SK-N-SH (cell line): ENCODE data around the gene SPAG9. TPM values are rescaled to one million over a fixed set of nuclear protein-coding genes. Genes with fewer than 3 reads are reported as not detected.

Experiments
- CTCF ChIA-PET: fragments of 300-600, 350-600 bp; formaldehyde crosslinking; extraction: SDS; loops from one replicate; lab custom pipeline; 2021; lab: Yijun Ruan, JAX
- POLR2A ChIA-PET: fragments of 350-600 bp; sonication (Branson Sonifier 250); formaldehyde crosslinking; extraction: SDS; loops from one replicate; lab custom pipeline; 2020; ENCODE audit warnings: antibody characterized with exemption, inconsistent platforms; lab: Yijun Ruan, JAX
- DNase-seq: peaks from one replicate; pipeline ENCODE4 v3.0.0; 2012
- H2AFZ ChIP-seq: fragments of 200-600 bp; sonication (generic); 2 replicates; pipeline ENCODE4 v1.8.1; 2016; ENCODE audit warnings: antibody characterized with exemption, mild to moderate bottlenecking, low read depth
- H3F3A ChIP-seq: fragments of 200-600 bp; sonication (generic); replicated peaks from 2 replicates; pipeline ENCODE3; 2016; ENCODE audit warnings: antibody characterized with exemption, mild to moderate bottlenecking; ENCODE audit not compliant: insufficient read depth
- H3K27ac ChIP-seq, 2 experiments: fragments of 200-500 bp in 1 of 2; fragments of 200-600 bp in 1 of 2; sonication (Bioruptor generic) in 1 of 2; sonication (generic), shearing (Covaris generic) in 1 of 2; 2 replicates each; pipeline versions ENCODE4 v1.5.1 to v1.6.1; 2014 to 2016; ENCODE audit warnings: low read depth in 2 of 2, inconsistent platforms in 1 of 2, low read length in 1 of 2, mild to moderate bottlenecking in 1 of 2, mixed read lengths in 1 of 2
- H3K27me3 ChIP-seq: fragments of 200-600 bp; sonication (generic), shearing (Covaris generic); 2 replicates; pipeline ENCODE4 v1.6.1; 2016; ENCODE audit warnings: mixed run types; ENCODE audit not compliant: insufficient read depth
- H3K36me3 ChIP-seq, 2 experiments: fragments of 200-500 bp in 1 of 2; fragments of 200-600 bp in 1 of 2; sonication (Bioruptor generic) in 1 of 2; sonication (generic) in 1 of 2; replicated peaks in 1 of 2; 2 replicates each; pipeline versions ENCODE3 to v1.5.1; 2014 to 2016; ENCODE audit warnings: low read length in 1 of 2, mild to moderate bottlenecking in 1 of 2; ENCODE audit not compliant: insufficient read depth in 2 of 2, control insufficient read depth in 1 of 2
- H3K4me1 ChIP-seq, 2 experiments: fragments of 200-500 bp in 1 of 2; fragments of 200-600 bp in 1 of 2; sonication (Bioruptor generic) in 1 of 2; sonication (generic), shearing (Covaris generic) in 1 of 2; 2 replicates each; pipeline versions ENCODE4 v1.5.1 to v1.6.1; 2014 to 2016; ENCODE audit warnings: low read depth in 1 of 2, low read length in 1 of 2, mixed run types in 1 of 2; ENCODE audit not compliant: insufficient read depth in 2 of 2, control insufficient read depth in 1 of 2
- H3K4me2 ChIP-seq: fragments of 200-600 bp; sonication (generic), shearing (Covaris generic); 2 replicates; pipeline ENCODE4 v1.6.1; 2017; ENCODE audit warnings: mixed run types
- H3K4me3 ChIP-seq, 2 experiments: fragments of 200-500 bp in 1 of 2; fragments of 200-600 bp in 1 of 2; sonication (Bioruptor generic) in 1 of 2; sonication (generic), shearing (Covaris generic) in 1 of 2; 2 replicates each; pipeline versions ENCODE4 v1.5.1 to v1.8.1; 2014 to 2016; ENCODE audit warnings: low read depth in 2 of 2, inconsistent platforms in 1 of 2, low read length in 1 of 2, mild to moderate bottlenecking in 1 of 2, mixed read lengths in 1 of 2, moderate library complexity in 1 of 2
- H3K79me2 ChIP-seq: fragments of 200-600 bp; sonication (generic); 2 replicates; pipeline ENCODE4 v1.8.1; 2017; ENCODE audit warnings: mild to moderate bottlenecking; ENCODE audit not compliant: insufficient read depth
- H3K9ac ChIP-seq: fragments of 200-600 bp; sonication (generic); 2 replicates; pipeline ENCODE4 v1.6.1; 2017; ENCODE audit warnings: mixed run types
- H3K9me2 ChIP-seq: fragments of 200-600 bp; sonication (generic); 2 replicates; pipeline ENCODE4 v1.6.1; 2017; ENCODE audit warnings: mixed run types
- H3K9me3 ChIP-seq: fragments of 200-600 bp; sonication (generic); 2 replicates; pipeline ENCODE4 v1.6.1; 2017; ENCODE audit warnings: mixed run types, mild to moderate bottlenecking, moderate library complexity
- H4K20me1 ChIP-seq: fragments of 200-600 bp; sonication (generic); 2 replicates; pipeline ENCODE4 v1.6.1; 2017; ENCODE audit warnings: mild to moderate bottlenecking, mixed run types; ENCODE audit not compliant: insufficient read depth
- EZH2phosphoT487 ChIP-seq: fragments of 200-600 bp; sonication (generic); IDR thresholded peaks from 2 replicates; pipeline ENCODE4 v1.6.1; 2017; ENCODE audit warnings: low read depth, mixed run types, mild to moderate bottlenecking, antibody characterized with exemption, moderate library complexity, borderline replicate concordance
- FOSL2 ChIP-seq: IDR thresholded peaks from 2 replicates; pipeline ENCODE4 v1.4.0; 2012; ENCODE audit warnings: low read depth, mild to moderate bottlenecking, moderate library complexity, borderline replicate concordance
- FOXM1 ChIP-seq: IDR thresholded peaks from 2 replicates; pipeline ENCODE4 v1.4.0; 2012; ENCODE audit warnings: low read depth, mild to moderate bottlenecking
- GABPA ChIP-seq: IDR thresholded peaks from 2 replicates; pipeline ENCODE4 v1.4.0; 2012; ENCODE audit warnings: low read depth, mild to moderate bottlenecking
- IRF3 ChIP-seq: fragments of 150-350 bp; IDR thresholded peaks from 2 replicates; pipeline ENCODE4 v1.6.1; 2016; ENCODE audit warnings: mild to moderate bottlenecking, low read depth, low read length
- MAX ChIP-seq: IDR thresholded peaks from 2 replicates; pipeline ENCODE4 v1.4.0; 2012; ENCODE audit warnings: low read depth
- MXI1 ChIP-seq: IDR thresholded peaks from 2 replicates; pipeline ENCODE4 v1.6.1; 2012; ENCODE audit warnings: mild to moderate bottlenecking, low read depth, low read length, improper control_type of control experiment
- NRF1 ChIP-seq: IDR thresholded peaks from 2 replicates; pipeline ENCODE4 v1.6.1; 2012; ENCODE audit warnings: low read depth, mild to moderate bottlenecking, low read length
- PBX3 ChIP-seq: IDR thresholded peaks from 2 replicates; pipeline ENCODE4; 2012
- RAD21 ChIP-seq: IDR thresholded peaks from 2 replicates; pipeline ENCODE4 v1.6.1; 2012; ENCODE audit warnings: mild to moderate bottlenecking, low read length
- RCOR1 ChIP-seq: fragments of 150-350 bp; IDR thresholded peaks from 2 replicates; pipeline ENCODE4 v1.6.1; 2017; ENCODE audit warnings: antibody characterized with exemption, low read length
- RFX5 ChIP-seq: IDR thresholded peaks from 2 replicates; pipeline ENCODE4 v1.6.1; 2012; ENCODE audit warnings: mild to moderate bottlenecking, improper control_type of control experiment, low read length
- RXRA ChIP-seq: IDR thresholded peaks from 2 replicates; pipeline ENCODE4 v1.4.0; 2012; ENCODE audit warnings: low read depth, mild to moderate bottlenecking, borderline replicate concordance
- SMC3 ChIP-seq: IDR thresholded peaks from 2 replicates; pipeline ENCODE4 v1.6.1; 2012; ENCODE audit warnings: low read depth, low read length, improper control_type of control experiment
- TEAD4 ChIP-seq: IDR thresholded peaks from 2 replicates; pipeline ENCODE4 v1.4.0; 2012; ENCODE audit warnings: mild to moderate bottlenecking, borderline replicate concordance; ENCODE audit not compliant: insufficient read depth
- YY1 ChIP-seq: IDR thresholded peaks from 2 replicates; pipeline ENCODE4 v1.4.0; 2012; ENCODE audit warnings: low read depth, mild to moderate bottlenecking
- ZBTB33 ChIP-seq: IDR thresholded peaks from 2 replicates; pipeline ENCODE4 v1.4.0; 2012; ENCODE audit warnings: low read depth, borderline replicate concordance
- WGBS: methylation state at CpG from one replicate; pipeline ENCODE4 v1.1.6; 2017; ENCODE audit warnings: low lambda C conversion rate; 5-methylcytosine and 5-hydroxymethylcytosine counted together
- polyA plus RNA-seq, 3 experiments: library from polyadenylated mRNA; depleted of rRNA; stranded (reverse); fragments of >200 nt; gene quantifications; 2 replicates each; pipeline ENCODE4 v1.2.3, GENCODE V29; 2012

The SPAG9 gene
- polyA plus RNA-seq, 1 of the 3 experiments (the other 2 are of a cell fraction) = 32.1 TPM

DNA sequence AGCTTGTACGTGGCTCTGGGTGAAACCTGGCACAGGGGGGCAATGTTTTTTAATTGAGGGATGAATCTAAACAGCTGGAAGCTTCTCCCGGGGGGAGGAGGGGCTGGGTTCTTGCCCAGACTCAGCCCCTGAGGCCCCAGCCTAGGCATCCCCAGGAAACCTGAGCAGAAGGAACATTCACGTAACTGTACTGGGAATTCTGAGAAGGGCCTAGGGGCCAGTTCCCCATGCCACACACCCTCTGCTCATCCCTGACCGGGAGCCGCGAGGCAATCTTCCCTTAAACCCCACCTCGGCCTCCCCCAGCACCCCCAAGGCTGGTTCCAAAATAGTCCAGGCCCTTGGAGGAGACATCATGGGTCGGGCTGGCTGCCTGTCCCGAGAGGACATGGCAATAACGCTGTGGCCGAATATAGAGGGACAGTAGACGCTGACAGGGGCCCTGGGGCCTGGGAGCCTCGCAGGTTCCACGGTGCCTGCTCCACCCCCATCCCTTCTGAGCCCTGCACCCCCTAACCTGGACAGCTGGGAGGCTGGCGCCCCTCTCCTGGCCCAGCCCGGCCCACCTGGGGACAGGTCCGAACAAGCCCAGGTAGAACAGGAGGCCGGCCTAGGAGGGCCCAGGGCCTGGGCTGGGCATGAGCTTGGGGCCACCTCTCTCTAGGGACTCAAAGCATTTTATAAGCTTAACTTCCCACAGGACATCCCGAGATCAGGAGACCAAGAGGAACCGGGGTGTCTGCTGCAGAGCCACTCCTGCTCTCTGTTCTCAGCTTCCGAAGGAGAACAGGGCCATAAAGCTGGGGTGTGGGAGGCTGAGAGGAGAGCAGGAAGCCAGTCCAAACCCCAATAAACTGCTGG is 171.3 kb downstream of the SPAG9 start:
- CTCF ChIA-PET = interaction anchor here (0.6 to 16.9 kb wide), 27 partner anchors 7 to 1303 kb away, joined by 3 to 820 read pairs (median 5); partner anchors contain the start of gene TOB1
- peak overlapping the region; percentile 81 to 82 for H3K27ac ChIP-seq
- 86% methylated on average over 17 of the region's 21 CpGs for WGBS
- no peaks in the 10 kb centered on the region for H3K9me3 ChIP-seq
- no peaks in the 10 kb centered on the region for H3K9me2 ChIP-seq
- no peak for TF ChIP-seq RXRA
- TF ChIP-seq YY1 = no peak
- no peak for TF ChIP-seq SMC3
- no peak for TF ChIP-seq ZBTB33
- H3K4me3 ChIP-seq = no peak overlapping the region
- peaks cover 11% of the 10 kb centered on the region for H3F3A ChIP-seq
- no peaks in the 10 kb centered on the region for H3K27me3 ChIP-seq
- peak overlapping the region; percentile 42; the same call in 1 of the 2 replicates for H3K4me2 ChIP-seq
- no peaks in the 10 kb centered on the region for H4K20me1 ChIP-seq
- no peaks in the 10 kb centered on the region for H3K36me3 ChIP-seq
- DNase-seq = no peak
- peaks cover 37 to 76% of the 10 kb centered on the region in 2 experiments for H3K4me1 ChIP-seq
- H3K79me2 ChIP-seq = no peaks in the 10 kb centered on the region
- H2AFZ ChIP-seq = peak overlapping the region; percentile 71
- peak overlapping the region; percentile 28; the same call in 1 of the 2 replicates for H3K9ac ChIP-seq
- POLR2A ChIA-PET = interaction anchor here (0.6 to 15.4 kb wide), 9 partner anchors 18 to 97 kb away, joined by 3 to 609 read pairs (median 7); partner anchors contain the start of gene TOB1

GRCh38 chr17:50948711-50949110 is 172.0 kb downstream of the SPAG9 start:
- DNase-seq = no peak
- Histone ChIP-seq H3K79me2 (no peaks in the 10 kb centered on the region), H3K4me1 (peaks cover 30 to 76% of the 10 kb centered on the region in 2 experiments; a peak in 3 of 4 replicates), H3K9ac (no peak overlapping the region), H3K36me3 (no peaks in the 10 kb centered on the region), H3K9me3 (no peaks in the 10 kb centered on the region), H3K27me3 (no peaks in the 10 kb centered on the region), H3K27ac (peak overlapping the region; percentile 81 to 82; a peak in 3 of 4 replicates), H3K4me3 (no peak overlapping the region), H4K20me1 (no peaks in the 10 kb centered on the region), H3F3A (peaks cover 11% of the 10 kb centered on the region), H3K9me2 (no peaks in the 10 kb centered on the region), H3K4me2 (no peak overlapping the region), H2AFZ (no peak overlapping the region; the same call in 1 of the 2 replicates)
- ChIA-PET CTCF (interaction anchor here (0.6 to 16.9 kb wide), 13 partner anchors 8 to 1302 kb away, joined by 3 to 820 read pairs (median 19); partner anchors contain the start of genes NME1 and TOB1), POLR2A (interaction anchor here (1.2 to 15.4 kb wide), 5 partner anchors 17 to 85 kb away, joined by 7 to 609 read pairs (median 24); partner anchors contain the start of gene TOB1)
- WGBS = 97% methylated on average over 13 of the region's 13 CpGs
- TF ChIP-seq MXI1 = no peak
- TF ChIP-seq RFX5 = no peak
- no peak for TF ChIP-seq MAX
- no peak for TF ChIP-seq FOSL2
- no peak for TF ChIP-seq GABPA
- TF ChIP-seq YY1 = no peak
- no peak for TF ChIP-seq EZH2phosphoT487
- no peak for TF ChIP-seq FOXM1
- no peak for TF ChIP-seq PBX3
- no peak for TF ChIP-seq TEAD4
- no peak for TF ChIP-seq IRF3
- no peak for TF ChIP-seq RCOR1
- TF ChIP-seq RAD21 = no peak
- TF ChIP-seq NRF1 = no peak
- TF ChIP-seq ZBTB33 = no peak
